WTC11 (cell line): Measurements from ENCODE around the gene MT2A. TPM values are rescaled to one million over a fixed set of nuclear protein-coding genes. Genes with fewer than 3 reads are reported as not detected.

Experiments used
- ATAC-seq: fragments of 200-7000 bp; cut with Tn5 transposase; 2 replicates; pipeline ENCODE4 v1.10.0; 2021; ENCODE audit warnings: mild to moderate bottlenecking, moderate library complexity
- CTCF ChIA-PET: fragments of 300-600 bp; sonication (Branson Sonifier 250); formaldehyde crosslinking; loops from one replicate; lab custom pipeline; 2021; ENCODE audit warnings: antibody characterized with exemption; lab: Charles Lee
- POLR2A ChIA-PET: fragments of 350-600 bp; sonication (Branson Sonifier 250); formaldehyde crosslinking; loops from one replicate; lab custom pipeline; 2021; ENCODE audit warnings: antibody characterized with exemption; lab: Charles Lee
- DNase-seq: peaks from one replicate; pipeline ENCODE4 v3.0.0; 2021; ENCODE audit warnings: low spot score
- H3K27ac Mint-ChIP-seq: 2 replicates; pipeline ENCODE4 v1.8.0; 2021; ENCODE audit warnings: mixed read lengths
- H3K27me3 Mint-ChIP-seq: 2 replicates; pipeline ENCODE4 v1.8.0; 2021; ENCODE audit warnings: low read depth, mild to moderate bottlenecking, moderate library complexity, mixed read lengths
- H3K36me3 Mint-ChIP-seq: 2 replicates; pipeline ENCODE4 v1.8.0; 2021; ENCODE audit warnings: mixed read lengths
- H3K4me1 Mint-ChIP-seq: 2 replicates; pipeline ENCODE4 v1.8.0; 2022; ENCODE audit warnings: mixed read lengths
- H3K4me3 Mint-ChIP-seq: 2 replicates; pipeline ENCODE4 v1.8.0; 2021; ENCODE audit warnings: mild to moderate bottlenecking, moderate library complexity, mixed read lengths
- H3K9me3 Mint-ChIP-seq: 2 replicates; pipeline ENCODE4 v1.8.0; 2021; ENCODE audit warnings: mixed read lengths
- AFF4 ChIP-seq: sonication (generic); formaldehyde crosslinking; IDR thresholded peaks from 2 replicates; pipeline ENCODE4 v1.8.1; 2023; ENCODE audit warnings: mild to moderate bottlenecking, missing genetic modification reagents, borderline replicate concordance
- CREM ChIP-seq: sonication (generic); formaldehyde crosslinking; IDR thresholded peaks from 2 replicates; pipeline ENCODE4 v1.8.1; 2022; ENCODE audit warnings: mild to moderate bottlenecking, missing genetic modification reagents, moderate library complexity
- CTCF ChIP-seq: fragments of 200-600 bp; IDR thresholded peaks from 2 replicates; pipeline ENCODE4 v1.8.0; 2022; ENCODE audit warnings: antibody characterized with exemption
- ELF4 ChIP-seq: sonication (generic); formaldehyde crosslinking; IDR thresholded peaks from 2 replicates; pipeline ENCODE4 v1.8.1; 2022; ENCODE audit warnings: low read depth, mild to moderate bottlenecking, moderate library complexity, missing genetic modification reagents
- HMGXB4 ChIP-seq: sonication (generic); formaldehyde crosslinking; IDR thresholded peaks from 2 replicates; pipeline ENCODE4 v1.8.1; 2023; ENCODE audit warnings: mild to moderate bottlenecking, moderate library complexity, missing genetic modification reagents
- IRF2 ChIP-seq: sonication (generic); formaldehyde crosslinking; IDR thresholded peaks from 2 replicates; pipeline ENCODE4 v1.8.0; 2022; ENCODE audit warnings: low read depth, missing genetic modification reagents, borderline replicate concordance
- JUN ChIP-seq: sonication (generic); formaldehyde crosslinking; IDR thresholded peaks from 2 replicates; pipeline ENCODE4 v1.8.0; 2023; ENCODE audit warnings: mild to moderate bottlenecking, missing genetic modification reagents
- MAX ChIP-seq: sonication (generic); formaldehyde crosslinking; IDR thresholded peaks from 2 replicates; pipeline ENCODE4 v1.8.0; 2022; ENCODE audit warnings: mild to moderate bottlenecking, missing genetic modification reagents
- NFATC4 ChIP-seq: fragments of 250-450 bp; sonication (Bioruptor Pico); IDR thresholded peaks from 2 replicates; pipeline ENCODE4 v1.9.0; 2021; ENCODE audit warnings: mild to moderate bottlenecking
- NFYB ChIP-seq: sonication (generic); formaldehyde crosslinking; conservative IDR thresholded peaks from 2 replicates; pipeline ENCODE4 v1.8.0; 2022; ENCODE audit warnings: low read depth, missing genetic modification reagents
- PREB ChIP-seq: sonication (generic); formaldehyde crosslinking; IDR thresholded peaks from 2 replicates; pipeline ENCODE4 v1.8.1; 2022; ENCODE audit warnings: mild to moderate bottlenecking, missing genetic modification reagents, moderate library complexity, borderline replicate concordance
- SMAD3 ChIP-seq: sonication (generic); formaldehyde crosslinking; IDR thresholded peaks from 2 replicates; pipeline ENCODE4 v1.8.0; 2022; ENCODE audit warnings: missing genetic modification reagents, mild to moderate bottlenecking, borderline replicate concordance
- TCF7 ChIP-seq: sonication (generic); formaldehyde crosslinking; IDR thresholded peaks from 2 replicates; pipeline ENCODE4 v1.8.0; 2022; ENCODE audit warnings: mild to moderate bottlenecking, low read depth, missing genetic modification reagents, moderate library complexity
- ZNF138 ChIP-seq: sonication (generic); formaldehyde crosslinking; conservative IDR thresholded peaks from 2 replicates; pipeline ENCODE4 v1.8.1; 2022; ENCODE audit warnings: mild to moderate bottlenecking, moderate library complexity, missing genetic modification reagents
- ZNF317 ChIP-seq: sonication (generic); formaldehyde crosslinking; IDR thresholded peaks from 2 replicates; pipeline ENCODE4 v1.8.1; 2023; ENCODE audit warnings: low read depth, mild to moderate bottlenecking, moderate library complexity, missing genetic modification reagents, borderline replicate concordance
- ZNF396 ChIP-seq: fragments of 250-450 bp; sonication (Bioruptor Pico); IDR thresholded peaks from 2 replicates; pipeline ENCODE4 v1.8.0; 2021; ENCODE audit warnings: mild to moderate bottlenecking, moderate library complexity, borderline replicate concordance
- ZNF671 ChIP-seq: fragments of 250-450 bp; sonication (Bioruptor Pico); IDR thresholded peaks from 2 replicates; pipeline ENCODE4 v1.8.0; 2021; ENCODE audit warnings: mild to moderate bottlenecking
- ZSCAN18 ChIP-seq: fragments of 250-450 bp; sonication (Bioruptor Pico); IDR thresholded peaks from 2 replicates; pipeline ENCODE4 v2.1.2; 2022; ENCODE audit warnings: mild to moderate bottlenecking, moderate library complexity
- total RNA-seq: library from RNA; stranded (reverse); gene quantifications from 3 replicates; pipeline ENCODE4 v1.2.3, GENCODE V29; 2021

The MT2A gene
- total RNA-seq, 1 experiment from 2014 or later, result 139 TPM

GRCh38 chr16:56609463-56609921, 1.1 kb downstream of the MT2A start:
- Mint-ChIP-seq H3K4me3 (peak overlapping the region; percentile 79), H3K27ac (no peak overlapping the region), H3K27me3 (peaks cover 80% of the 10 kb centered on the region), H3K36me3 (no peaks in the 10 kb centered on the region), H3K4me1 (peaks cover 48% of the 10 kb centered on the region), H3K9me3 (no peaks in the 10 kb centered on the region)
- DNase-seq (no peak), ATAC-seq (no peak)
- CTCF ChIA-PET, result interaction anchor here (1.0 to 4.5 kb wide), 4 partner anchors 9 to 95 kb away, joined by 3 to 28 read pairs (median 13); no protein-coding TSS in a partner anchor
- TF ChIP-seq AFF4 (CRISPR knock-in tag) (no peak), NFATC4 (no peak), ZNF138 (CRISPR knock-in tag) (no peak), PREB (CRISPR knock-in tag) (no peak), ZNF396 (CRISPR knock-in tag) (no peak), ELF4 (CRISPR knock-in tag) (no peak), JUN (CRISPR knock-in tag) (no peak), ZSCAN18 (CRISPR knock-in tag) (no peak), CTCF (no peak), IRF2 (CRISPR knock-in tag) (no peak), SMAD3 (CRISPR knock-in tag) (no peak), NFYB (CRISPR knock-in tag) (no peak), CREM (CRISPR knock-in tag) (no peak), ZNF671 (CRISPR knock-in tag) (no peak)
- POLR2A ChIA-PET, result interaction anchor here (0.8 to 4.8 kb wide), 3 partner anchors 16 to 73 kb away, joined by 3 to 68 read pairs (median 6); partner anchors contain the start of genes MT1E and MT1X

- peaks cover 86% of the 10 kb centered on the region for H3K27me3 Mint-ChIP-seq
- DNase-seq, result no peak
- ChIA-PET CTCF (interaction anchor here (1.0 to 4.5 kb wide), 4 partner anchors 9 to 96 kb away, joined by 3 to 28 read pairs (median 13); no protein-coding TSS in a partner anchor), POLR2A (interaction anchor here (0.8 to 4.8 kb wide), 3 partner anchors 16 to 55 kb away, joined by 3 to 68 read pairs (median 3); partner anchors contain the start of gene MT1E)
- peak overlapping the region; percentile 79 for H3K4me3 Mint-ChIP-seq
- H3K9me3 Mint-ChIP-seq, result no peaks in the 10 kb centered on the region
- H3K27ac Mint-ChIP-seq, result no peak overlapping the region
- H3K4me1 Mint-ChIP-seq, result peaks cover 48% of the 10 kb centered on the region
- H3K36me3 Mint-ChIP-seq, result no peaks in the 10 kb centered on the region
- ATAC-seq, result no peak
- TF ChIP-seq MAX (no peak), NFATC4 (no peak), TCF7 (no peak), ZNF317 (CRISPR knock-in tag) (no peak), HMGXB4 (CRISPR knock-in tag) (no peak)
- TF ChIP-seq, all 79 proteins: peak for 0
These were observed 1.7 kb downstream of the MT2A start for GRCh38 chr16:56610017-56610608.
